ENCODE measurements around the gene SCN4B. TPM values are rescaled to one million over a fixed set of nuclear protein-coding genes. Genes with fewer than 3 reads are reported as not detected.

SCN4B gene
- total RNA-seq, 1 experiment from 2014 or later, result 1.6 TPM

- no peak overlapping the region for H3K56ac ChIP-seq (ENCODE audit: insufficient read length, low read depth, low read length)
- H3K9ac ChIP-seq (ENCODE audit: extremely low read depth, insufficient read length, low read length), result no peak overlapping the region
- no peak for DNase-seq
- no peak overlapping the region for H3K18ac ChIP-seq (ENCODE audit: insufficient read length, low read depth, low read length)
- H3K4me3 Mint-ChIP-seq, result no peak overlapping the region
- no peak overlapping the region for H2BK120ac ChIP-seq (ENCODE audit: low read depth, low read length, poor library complexity, severe bottlenecking)
- H2BK15ac ChIP-seq (ENCODE audit: low read depth, low read length), result no peak overlapping the region
- TF ChIP-seq CTCF (conservative IDR thresholded peaks at IDR 0.05), result no peak
- no peaks in the 10 kb centered on the region for H3K23me2 ChIP-seq (ENCODE audit: insufficient read length, low read depth, low read length, poor library complexity, severe bottlenecking)
- H3K23ac ChIP-seq (ENCODE audit: insufficient read length, low read depth, low read length), result no peak overlapping the region
- no peak overlapping the region for H2AFZ ChIP-seq (ENCODE audit: low read length)
- H3K14ac ChIP-seq (ENCODE audit: insufficient read depth, low read length), result no peak overlapping the region
- no peak overlapping the region for H2BK12ac ChIP-seq (ENCODE audit: insufficient read length, low read depth, low read length)
- no peaks in the 10 kb centered on the region for H3K4me1 ChIP-seq (ENCODE audit: insufficient read depth, low read length)
- peaks cover 0 to 14% of the 10 kb centered on the region in 2 experiments; a peak in 3 of 4 replicates for H3K4me1 Mint-ChIP-seq
- H2BK5ac ChIP-seq (ENCODE audit: insufficient read length, low read length), result no peak overlapping the region
- no peaks in the 10 kb centered on the region for H3K9me3 ChIP-seq (ENCODE audit: control insufficient read depth, low read depth, low read length)
- H3K27ac Mint-ChIP-seq, result no peak overlapping the region
- WGBS (ENCODE audit: extremely low coverage, insufficient read length, low lambda C conversion rate), result no CpG with 5 or more reads among the region's 4 CpGs
- H3K4ac ChIP-seq (ENCODE audit: low read depth, low read length), result no peak overlapping the region
- no peak overlapping the region for H3K4me2 ChIP-seq (ENCODE audit: insufficient read depth, insufficient read length, low read length)
- H3K79me2 ChIP-seq (ENCODE audit: insufficient read depth, low read length), result no peaks in the 10 kb centered on the region
- peaks cover 24% of the 10 kb centered on the region for H3K27me3 Mint-ChIP-seq (ENCODE audit: low read depth)
- no peak overlapping the region for H4K5ac ChIP-seq (ENCODE audit: insufficient read length, low read depth, low read length)
- H2BK20ac ChIP-seq (ENCODE audit: low read depth, low read length, poor library complexity, severe bottlenecking), result no peak overlapping the region
- H3T11ph ChIP-seq (ENCODE audit: low read length), result no peak overlapping the region
- peaks cover 0 to 9% of the 10 kb centered on the region in 2 experiments; a peak in 3 of 5 replicates for H3K9me3 Mint-ChIP-seq
- H3K27me3 ChIP-seq (ENCODE audit: insufficient read depth, low read length), result no peaks in the 10 kb centered on the region
- H4K91ac ChIP-seq (ENCODE audit: insufficient read length, low read depth, low read length), result no peak overlapping the region
- H4K20me1 ChIP-seq (ENCODE audit: control insufficient read depth, insufficient read depth, insufficient read length), result no peaks in the 10 kb centered on the region
- H4K8ac ChIP-seq (replicated peaks; ENCODE audit: insufficient read length, low read depth, low read length), result no peak overlapping the region
- no peak overlapping the region for H2AK5ac ChIP-seq (ENCODE audit: insufficient read length, low read length)
- H3K36me3 Mint-ChIP-seq (ENCODE audit: insufficient read depth in 1 of 3, low read depth in 3 of 3), result peaks cover 0 to 4% (median 0%) of the 10 kb centered on the region in 3 experiments; a peak in 2 of 7 replicates
- no peak overlapping the region for H3K27ac ChIP-seq (ENCODE audit: insufficient read length, low read depth, low read length)
- H3K79me1 ChIP-seq (ENCODE audit: insufficient read depth, low read depth, low read length, poor library complexity, severe bottlenecking), result no peaks in the 10 kb centered on the region
Measured at GRCh38 chr11:118088531-118088930, 64.1 kb downstream of the SCN4B start.
